ENCODE results near the gene CAMK1D.
"Not testable (repeated sequence)": the region's sequence is repeated elsewhere in the genome, so short reads cannot be mapped to it uniquely, and the experiment has no call there.

The CAMK1D gene

GRCh38 chr10:12542133-12542670, 192.9 kb downstream of the CAMK1D start:
- no peak for TF ChIP-seq CTCF (IDR thresholded peaks at IDR 0.05; ENCODE audit: low read depth, low read length, missing control alignments)
- H3K4me3 ChIP-seq (ENCODE audit: low read depth, low read length): no peak overlapping the region
- DNase-seq (ENCODE audit: low read depth): no peak

- no peak for TF ChIP-seq CTCF (IDR thresholded peaks at IDR 0.05; ENCODE audit: low read depth, low read length, missing control alignments)
- no peak for DNase-seq (ENCODE audit: low read depth)
- H3K4me3 ChIP-seq (ENCODE audit: low read depth, low read length): no peak overlapping the region
Measured at GRCh38 chr10:12543589-12543988, 194.2 kb downstream of the CAMK1D start.

DNA sequence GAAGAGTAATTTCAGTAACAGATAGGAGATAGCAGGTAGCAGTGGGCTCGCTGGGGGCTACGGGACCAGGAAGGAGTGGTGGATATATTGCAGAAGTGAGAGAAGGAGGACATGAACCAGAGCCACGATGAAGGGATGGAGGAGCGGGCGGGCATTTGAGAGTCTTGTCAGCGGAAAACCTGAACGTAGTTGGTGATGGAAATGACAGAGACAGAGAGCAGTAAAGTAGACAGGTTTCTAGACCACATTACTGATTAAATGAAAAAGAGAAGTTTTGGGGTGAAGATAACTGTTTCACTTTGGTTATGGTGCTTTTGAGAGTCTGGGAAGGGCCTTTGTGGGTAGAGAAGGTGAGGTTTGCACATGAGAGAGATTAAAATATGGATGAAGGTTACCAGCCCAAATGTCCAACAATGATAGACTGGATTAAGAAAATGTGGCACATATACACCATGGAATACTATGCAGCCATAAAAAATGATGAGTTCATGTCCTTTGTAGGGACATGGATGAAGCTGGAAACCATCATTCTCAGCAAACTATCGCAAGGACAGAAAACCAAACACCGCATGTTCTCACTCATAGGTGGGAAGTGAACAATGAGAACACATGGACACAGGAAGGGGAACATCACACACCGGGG, 196.9 kb downstream of the CAMK1D start:
- H3K4me3 ChIP-seq (ENCODE audit: low read depth, low read length); DNase-seq (ENCODE audit: low read depth): not testable (repeated sequence)

DNA sequence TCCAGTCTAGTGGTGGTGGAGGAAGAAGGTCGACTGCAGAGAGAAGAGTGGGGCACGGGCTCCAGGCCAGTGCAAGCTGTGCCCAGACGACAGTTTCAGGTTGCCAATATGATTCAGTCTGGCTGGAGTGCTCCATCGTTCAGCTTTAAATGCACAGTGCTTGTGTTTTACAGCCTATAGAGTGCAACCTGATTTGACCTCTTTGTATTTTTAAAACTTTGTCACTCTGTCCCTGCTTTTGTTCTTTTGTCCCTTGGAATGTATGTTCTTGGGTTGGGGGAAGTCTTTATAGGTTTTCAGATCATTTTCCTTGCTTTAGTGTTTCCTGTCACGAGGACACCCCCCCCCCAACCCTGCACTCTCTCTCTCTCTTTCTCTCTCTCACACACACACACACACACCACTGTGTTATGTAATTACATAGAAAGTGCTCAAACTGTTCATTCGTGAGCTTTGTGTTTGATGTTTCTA, 198.0 kb downstream of the CAMK1D start:
- DNase-seq (ENCODE audit: low read depth): no peak
- TF ChIP-seq CTCF (IDR thresholded peaks at IDR 0.05; ENCODE audit: low read depth, low read length, missing control alignments): no peak
- H3K4me3 ChIP-seq (ENCODE audit: low read depth, low read length): no peak overlapping the region

DNA sequence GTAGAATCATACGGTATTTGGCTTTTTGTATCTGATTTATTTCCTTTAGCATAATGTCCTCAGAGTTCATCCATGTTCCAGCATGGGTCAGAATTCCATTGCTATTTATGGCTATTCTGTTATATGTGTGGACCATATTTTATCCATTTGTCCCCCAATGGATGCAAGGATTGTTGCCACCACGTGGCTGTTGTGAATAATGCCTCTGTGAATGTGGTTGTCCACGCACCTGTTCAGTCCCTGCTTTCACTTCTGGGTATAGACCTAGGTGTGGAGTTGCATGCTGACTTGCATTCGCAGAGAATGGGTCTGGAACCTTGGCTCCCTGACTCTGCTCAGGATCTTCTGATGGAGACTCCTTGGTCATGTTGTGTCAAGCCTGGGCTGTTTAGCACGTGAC, 199.9 kb downstream of the CAMK1D start:
- peak; percentile 8 for DNase-seq (ENCODE audit: low read depth)
- no peak overlapping the region for H3K4me3 ChIP-seq (ENCODE audit: low read depth, low read length)
- TF ChIP-seq CTCF (IDR thresholded peaks at IDR 0.05; ENCODE audit: low read depth, low read length, missing control alignments): peak; percentile 22

- no peak for TF ChIP-seq CTCF (IDR thresholded peaks at IDR 0.05; ENCODE audit: low read depth, low read length, missing control alignments)
- DNase-seq (ENCODE audit: low read depth): no peak
- H3K4me3 ChIP-seq (ENCODE audit: low read depth, low read length): no peak overlapping the region
Measured at GRCh38 chr10:12550994-12551393, 201.6 kb downstream of the CAMK1D start.

- TF ChIP-seq CTCF (IDR thresholded peaks at IDR 0.05; ENCODE audit: low read depth, low read length, missing control alignments): no peak
- no peak for DNase-seq (ENCODE audit: low read depth)
Measured at GRCh38 chr10:12556039-12556438, 206.7 kb downstream of the CAMK1D start.

More at GRCh38 chr10:12556039-12556438, 206.7 kb downstream of the CAMK1D start:
- no peak overlapping the region for H3K4me3 ChIP-seq (ENCODE audit: low read depth, low read length)
